Measurements from ENCODE around the gene PLSCR1. TPM values are rescaled to one million over a fixed set of nuclear protein-coding genes. Genes with fewer than 3 reads are reported as not detected.

PLSCR1 gene
- polyA plus RNA-seq, 1 donor from 2014 or later = 31.1 TPM

- no peak overlapping the region for H3K4me3 Mint-ChIP-seq
- H3K27me3 Mint-ChIP-seq = no peaks in the 10 kb centered on the region
- peaks cover 0 to 4% (median 0%) of the 10 kb centered on the region in 3 donors for H3K9me3 Mint-ChIP-seq
- no peak overlapping the region for H3K27ac Mint-ChIP-seq
- H3K36me3 Mint-ChIP-seq = no peaks in the 10 kb centered on the region
- H3K4me1 Mint-ChIP-seq = no peaks in the 10 kb centered on the region
Observed at GRCh38 chr3:146559388-146559787, 15.0 kb upstream of the PLSCR1 start.

DNA sequence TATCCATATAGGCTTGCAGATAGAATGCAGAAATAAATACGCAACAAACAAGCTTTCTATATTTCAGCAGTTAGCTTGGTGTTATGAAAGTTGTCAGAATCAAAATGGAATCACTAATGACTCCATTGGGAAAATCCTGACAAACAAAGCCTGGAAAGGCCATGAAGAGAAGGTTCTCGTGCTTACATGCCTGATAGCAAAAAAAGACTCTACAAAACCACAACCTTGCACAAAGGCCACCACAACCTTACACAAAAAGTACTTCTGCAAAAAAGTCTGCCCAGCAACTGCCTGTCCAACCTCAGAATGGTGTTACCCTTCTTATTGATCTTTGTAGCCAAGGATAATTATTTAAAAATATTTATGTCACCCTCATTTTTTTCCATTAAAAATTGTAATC is 14.4 kb upstream of the PLSCR1 start:
- H3K36me3 Mint-ChIP-seq = no peaks in the 10 kb centered on the region
- no peaks in the 10 kb centered on the region for H3K27me3 Mint-ChIP-seq
- peaks cover 0 to 2% (median 0%) of the 10 kb centered on the region in 3 donors for H3K4me1 Mint-ChIP-seq
- no peak overlapping the region for H3K4me3 Mint-ChIP-seq
- H3K27ac Mint-ChIP-seq = no peak overlapping the region
- peaks cover 0 to 4% (median 0%) of the 10 kb centered on the region in 3 donors for H3K9me3 Mint-ChIP-seq

DNA sequence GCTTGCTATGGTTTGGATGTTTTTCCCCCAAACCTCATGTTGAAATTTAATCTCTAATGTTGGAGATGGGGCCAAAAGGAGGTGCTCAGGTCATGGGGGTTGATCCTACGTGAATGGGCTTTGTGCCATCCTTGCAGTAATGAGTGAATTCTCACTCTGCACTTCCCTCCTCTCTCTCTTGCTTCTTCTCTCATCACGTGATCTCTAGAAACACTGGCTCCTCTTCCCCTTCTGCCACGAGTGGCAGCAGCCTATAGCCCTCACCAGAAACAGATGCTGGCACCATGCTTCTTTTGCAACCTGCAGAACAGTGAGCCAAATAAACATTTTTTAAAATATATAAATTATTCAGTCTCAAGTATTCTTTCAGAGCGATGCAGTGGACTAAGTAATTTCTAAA is 13.3 kb upstream of the PLSCR1 start:
- H3K36me3 Mint-ChIP-seq = no peaks in the 10 kb centered on the region

GRCh38 chr3:146555311-146555710 is 10.9 kb upstream of the PLSCR1 start:
- Mint-ChIP-seq H3K4me1 (peaks cover under 1 to 5% (median 4%) of the 10 kb centered on the region in 3 donors), H3K27ac (no peak overlapping the region), H3K36me3 (no peaks in the 10 kb centered on the region), H3K9me3 (no peaks in the 10 kb centered on the region), H3K27me3 (no peaks in the 10 kb centered on the region), H3K4me3 (no peak overlapping the region)

More for the DNA sequence above, 13.3 kb upstream of the PLSCR1 start:
- Mint-ChIP-seq H3K27ac (no peak overlapping the region), H3K27me3 (no peaks in the 10 kb centered on the region), H3K9me3 (peaks cover 0 to 1% (median 0%) of the 10 kb centered on the region in 3 donors), H3K4me3 (no peak overlapping the region), H3K4me1 (peaks cover 0 to 2% (median 0%) of the 10 kb centered on the region in 3 donors)

DNA sequence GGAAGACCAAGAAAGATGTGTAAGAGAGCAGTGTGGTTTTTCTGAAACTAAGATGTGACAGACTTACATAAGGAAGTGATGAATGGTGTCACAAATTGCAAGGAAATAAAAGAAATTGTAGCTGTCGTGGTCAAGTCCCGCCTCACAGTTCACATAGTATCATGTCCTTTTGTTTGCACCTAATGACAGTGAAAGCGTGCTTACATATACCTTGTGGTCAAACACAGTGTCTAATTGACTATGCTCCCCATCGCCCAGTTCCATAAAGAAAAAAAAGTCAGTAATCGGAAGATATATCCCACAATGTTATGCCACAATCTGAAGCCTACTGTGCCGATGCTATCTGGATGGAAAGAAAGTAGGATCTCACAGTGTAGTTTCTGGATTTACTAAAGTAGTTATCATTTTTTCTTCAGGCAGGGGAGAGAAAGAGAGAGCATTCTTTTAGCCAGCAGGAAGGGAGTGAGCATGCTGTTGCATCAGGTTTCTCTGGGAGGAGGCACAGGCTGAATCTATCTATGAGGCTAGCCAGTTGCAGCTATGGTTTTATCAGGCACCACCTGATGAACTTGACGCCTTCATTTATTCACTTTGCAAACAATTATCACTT is 9.8 kb upstream of the PLSCR1 start:
- Mint-ChIP-seq H3K36me3 (no peaks in the 10 kb centered on the region), H3K9me3 (no peaks in the 10 kb centered on the region), H3K4me3 (no peak overlapping the region), H3K4me1 (peaks cover 2 to 12% (median 8%) of the 10 kb centered on the region in 3 donors), H3K27me3 (no peaks in the 10 kb centered on the region), H3K27ac (peak overlapping the region in 1 of 3 donors; percentile 41)

DNA sequence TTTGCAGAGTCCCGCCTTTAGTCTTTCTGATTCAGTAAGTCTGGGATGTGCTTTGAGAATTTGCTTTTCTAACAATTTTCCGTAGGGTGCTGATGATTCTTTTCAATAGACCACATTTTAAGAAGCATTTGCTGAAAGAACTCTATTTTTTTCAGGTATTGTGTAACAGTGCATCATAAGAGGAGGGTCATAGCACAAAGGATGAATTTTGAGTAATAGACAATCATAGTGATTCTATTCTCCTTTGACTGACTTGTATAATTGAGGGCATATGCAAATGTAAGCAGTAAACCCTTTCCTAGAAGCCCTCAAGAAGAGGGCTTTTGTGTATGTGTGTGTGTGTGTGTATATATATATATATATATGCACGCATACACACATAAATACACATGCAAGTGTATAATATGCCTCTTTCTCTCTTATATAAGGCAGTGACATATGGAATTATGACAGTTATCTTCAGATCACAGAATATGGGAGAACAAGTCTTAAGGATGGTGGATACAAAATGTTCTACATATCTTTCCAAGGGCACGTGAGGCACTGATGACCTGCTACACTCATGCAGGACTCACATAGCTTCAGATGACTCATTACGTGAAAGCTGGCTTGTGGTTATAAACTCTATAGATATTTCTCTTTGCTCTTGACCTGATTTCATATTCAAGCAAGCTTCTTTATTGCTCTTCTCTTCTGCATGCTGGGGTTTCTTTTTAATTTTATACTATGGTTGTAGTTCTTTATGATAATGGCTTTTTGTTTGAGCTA is 6.5 kb upstream of the PLSCR1 start:
- Mint-ChIP-seq H3K9me3 (no peaks in the 10 kb centered on the region), H3K4me1 (peaks cover 8 to 25% (median 15%) of the 10 kb centered on the region in 3 donors), H3K27me3 (no peaks in the 10 kb centered on the region), H3K4me3 (no peak overlapping the region), H3K27ac (no peak overlapping the region), H3K36me3 (no peaks in the 10 kb centered on the region)

DNA sequence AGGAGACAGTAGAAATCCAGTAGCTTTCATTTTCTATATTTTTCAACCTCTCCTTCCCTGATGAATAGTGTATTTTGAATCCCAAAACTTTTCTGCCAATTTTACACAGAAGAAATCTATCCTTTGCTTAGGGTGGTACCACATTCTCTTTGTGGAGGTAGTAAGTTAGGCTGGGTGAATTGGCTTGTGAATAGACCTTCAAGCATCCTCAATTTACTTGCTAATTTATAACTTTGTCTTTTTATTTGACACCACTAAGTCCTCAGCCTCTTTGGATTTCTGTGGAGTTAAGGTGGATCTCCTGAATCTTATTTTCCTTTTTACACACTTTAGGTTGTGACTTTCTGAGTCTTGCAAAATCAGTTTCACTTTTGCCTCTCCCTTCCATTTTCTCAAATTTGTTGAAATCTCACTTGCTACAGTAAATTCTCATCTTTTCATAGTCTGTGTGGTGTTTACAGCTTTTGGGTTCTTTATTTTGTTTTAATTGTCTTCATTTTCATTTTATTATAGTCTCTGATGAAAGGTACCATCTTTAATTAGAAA is 5.7 kb upstream of the PLSCR1 start:
- Mint-ChIP-seq H3K4me3 (peak overlapping the region in 1 of 4 donors; percentile 52), H3K27me3 (no peaks in the 10 kb centered on the region)

DNA sequence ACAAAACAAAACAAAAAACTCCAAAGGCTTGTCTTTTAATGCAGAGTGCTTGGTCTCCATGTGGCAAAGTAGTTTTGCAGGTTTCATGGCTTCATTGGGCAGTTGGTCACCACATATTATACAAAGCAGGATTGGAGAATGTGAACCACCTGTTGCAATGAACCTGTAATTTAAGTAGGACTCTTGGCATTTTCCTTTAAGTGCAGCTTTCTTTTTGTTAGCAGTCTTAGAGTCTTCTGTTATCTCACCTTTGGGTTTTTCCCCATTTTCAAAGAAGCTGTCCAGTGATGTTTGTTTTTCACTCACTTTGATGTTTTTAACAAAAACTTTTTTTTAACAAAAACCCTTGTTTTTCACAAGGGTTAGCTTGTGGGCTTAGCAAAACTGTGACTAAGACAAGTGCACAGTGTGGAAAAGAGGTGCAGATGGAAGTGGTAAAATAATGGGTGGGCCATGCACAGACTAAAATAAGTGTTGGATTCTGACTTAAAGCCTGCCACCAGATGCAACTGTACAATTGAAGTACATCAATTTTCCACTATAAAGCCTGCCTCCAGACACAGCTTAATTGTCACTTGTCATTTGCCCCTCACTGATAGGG is 2.9 kb upstream of the PLSCR1 start:
- H3K4me3 Mint-ChIP-seq = peak overlapping the region in 1 of 4 donors; percentile 98
- H3K27me3 Mint-ChIP-seq = no peaks in the 10 kb centered on the region
- H3K9me3 Mint-ChIP-seq = no peaks in the 10 kb centered on the region
- H3K4me1 Mint-ChIP-seq = peaks cover 12 to 37% (median 32%) of the 10 kb centered on the region in 3 donors
- H3K36me3 Mint-ChIP-seq = no peaks in the 10 kb centered on the region
- H3K27ac Mint-ChIP-seq = peak overlapping the region in 2 of 3 donors; percentile 23 to 68

More for the DNA sequence above, 5.7 kb upstream of the PLSCR1 start:
- Mint-ChIP-seq H3K36me3 (no peaks in the 10 kb centered on the region), H3K9me3 (no peaks in the 10 kb centered on the region), H3K27ac (no peak overlapping the region), H3K4me1 (peaks cover 8 to 27% (median 15%) of the 10 kb centered on the region in 3 donors)

DNA sequence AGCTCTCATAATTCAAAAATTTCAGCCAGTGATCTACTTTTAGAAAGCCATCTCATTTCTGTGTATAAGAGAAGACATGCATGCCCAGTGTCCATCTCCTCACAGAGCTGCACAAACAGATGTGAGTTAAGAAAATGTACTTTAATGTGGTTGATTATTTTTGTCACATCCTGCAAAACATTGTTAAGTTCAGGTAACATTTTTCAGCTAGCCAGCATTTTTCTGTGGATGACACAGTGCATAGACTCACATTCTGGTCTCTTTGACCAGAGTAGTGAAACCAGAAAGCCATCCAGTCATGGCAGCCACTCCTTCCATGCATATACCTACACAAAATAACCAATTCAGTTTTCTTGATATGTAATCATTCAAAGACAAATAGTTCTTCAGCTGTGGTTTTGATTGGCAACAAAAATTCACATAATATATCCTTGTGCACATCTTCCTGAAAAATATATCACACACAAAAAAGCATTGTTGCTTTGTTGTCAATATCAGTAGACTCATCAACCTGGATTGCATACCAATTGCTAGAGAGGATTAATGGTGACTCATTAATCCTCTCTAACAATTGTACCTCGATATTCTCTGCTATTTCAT is 2.1 kb upstream of the PLSCR1 start:
- no peaks in the 10 kb centered on the region for H3K36me3 Mint-ChIP-seq
- peak overlapping the region in 2 of 3 donors; percentile 23 to 68 for H3K27ac Mint-ChIP-seq
- H3K9me3 Mint-ChIP-seq = no peaks in the 10 kb centered on the region
- no peaks in the 10 kb centered on the region for H3K27me3 Mint-ChIP-seq
- H3K4me1 Mint-ChIP-seq = peaks cover 21 to 46% (median 41%) of the 10 kb centered on the region in 3 donors
- peak overlapping the region in 1 of 4 donors; percentile 98 for H3K4me3 Mint-ChIP-seq

DNA sequence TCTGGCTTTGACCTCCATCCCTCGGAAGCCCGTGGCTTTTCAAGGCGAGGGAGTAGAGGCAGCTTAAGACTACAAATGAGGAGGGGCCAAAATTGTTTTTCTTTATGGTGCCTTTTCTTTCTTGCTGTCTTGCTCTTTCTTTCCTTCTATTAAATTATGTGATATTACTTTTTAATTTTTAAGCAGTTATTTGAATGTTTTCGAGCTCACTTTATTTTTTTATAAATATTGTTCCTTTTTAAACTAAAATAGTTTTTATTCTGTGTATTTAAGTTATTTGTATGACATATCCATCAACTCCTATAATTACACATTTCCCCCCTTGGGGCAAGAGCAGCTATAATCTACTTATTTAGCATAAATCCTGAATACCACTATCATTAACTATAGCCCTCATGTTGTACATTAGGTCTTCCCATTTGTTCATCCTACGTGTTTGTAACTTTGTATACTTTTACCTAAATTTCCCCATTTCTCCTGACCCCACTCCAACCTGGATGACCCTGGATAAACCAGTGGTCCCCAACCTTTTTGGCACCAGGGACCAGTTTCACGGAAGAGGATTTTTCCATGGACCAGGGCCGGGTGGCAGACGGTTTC is 622 bp upstream of the PLSCR1 start:
- Mint-ChIP-seq H3K4me3 (peak overlapping the region; percentile 92 to 98 (median 98)), H3K9me3 (no peaks in the 10 kb centered on the region), H3K27ac (peak overlapping the region; percentile 87 to 92 (median 90)), H3K27me3 (no peaks in the 10 kb centered on the region), H3K36me3 (no peaks in the 10 kb centered on the region), H3K4me1 (peaks cover 33 to 51% (median 46%) of the 10 kb centered on the region in 3 donors)

DNA sequence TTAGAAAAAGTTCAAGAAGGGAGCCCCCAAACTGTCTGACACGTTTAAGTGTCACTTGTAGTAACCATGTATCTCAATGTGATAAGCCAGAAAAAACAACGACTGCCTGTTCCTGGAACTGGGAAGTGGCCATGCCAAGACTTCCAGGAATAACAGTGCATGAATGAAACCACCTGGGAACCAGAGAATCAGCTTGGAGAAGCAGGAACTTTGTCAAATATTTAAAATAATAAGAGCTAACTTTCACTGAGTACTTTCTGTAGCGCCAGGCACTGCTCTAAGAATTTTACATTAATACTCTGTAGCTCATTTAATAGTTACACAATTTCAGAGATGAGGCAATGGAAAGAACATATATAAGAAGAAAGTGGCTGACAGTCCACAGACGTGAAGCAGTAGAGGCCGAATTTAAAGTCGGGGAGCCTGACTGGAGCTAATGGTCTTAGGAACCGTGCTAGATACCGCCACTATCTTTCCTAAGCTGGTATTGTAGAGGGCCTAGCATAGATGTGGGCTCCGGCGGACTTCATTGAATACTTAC is 876 bp downstream of the PLSCR1 start:
- H3K27ac Mint-ChIP-seq = peak overlapping the region; percentile 7 to 90 (median 38)
- no peaks in the 10 kb centered on the region for H3K9me3 Mint-ChIP-seq
- peaks cover 3% of the 10 kb centered on the region for H3K36me3 Mint-ChIP-seq
- no peaks in the 10 kb centered on the region for H3K27me3 Mint-ChIP-seq
- H3K4me3 Mint-ChIP-seq = peak overlapping the region; percentile 92 to 98 (median 98)
- H3K4me1 Mint-ChIP-seq = peaks cover 35 to 54% (median 50%) of the 10 kb centered on the region in 3 donors

DNA sequence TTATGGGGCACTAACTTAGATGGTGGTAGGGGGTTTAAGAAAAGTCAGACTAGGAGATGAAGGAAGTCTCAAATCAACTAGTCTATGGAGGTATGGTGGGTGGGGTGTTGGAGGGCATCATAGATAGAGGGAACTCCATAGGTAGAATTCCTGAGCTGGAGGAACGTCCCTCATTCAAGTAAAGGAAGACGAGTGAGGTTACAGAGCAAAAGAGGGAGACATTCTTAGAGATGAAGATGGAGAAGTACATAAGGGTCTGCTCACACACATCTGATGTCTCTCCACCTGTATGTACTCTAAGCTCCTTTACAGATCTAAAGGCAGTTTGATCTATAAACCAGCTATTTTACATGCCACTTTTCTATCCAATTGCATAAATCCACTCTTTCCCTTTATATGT is 1.4 kb downstream of the PLSCR1 start:
- H3K4me3 Mint-ChIP-seq = peak overlapping the region; percentile 92 to 98 (median 98)
- peaks cover 3% of the 10 kb centered on the region for H3K36me3 Mint-ChIP-seq
- H3K4me1 Mint-ChIP-seq = peaks cover 35 to 54% (median 50%) of the 10 kb centered on the region in 3 donors
- peak overlapping the region; percentile 7 to 38 (median 25) for H3K27ac Mint-ChIP-seq
- H3K27me3 Mint-ChIP-seq = no peaks in the 10 kb centered on the region
- no peaks in the 10 kb centered on the region for H3K9me3 Mint-ChIP-seq

- H3K36me3 Mint-ChIP-seq = peaks cover 5% of the 10 kb centered on the region
- peak overlapping the region in 2 of 3 donors; percentile 3 to 18 for H3K27ac Mint-ChIP-seq
- no peaks in the 10 kb centered on the region for H3K9me3 Mint-ChIP-seq
- peaks cover 36 to 57% (median 50%) of the 10 kb centered on the region in 3 donors for H3K4me1 Mint-ChIP-seq
- peak overlapping the region in 3 of 4 donors; percentile 38 to 74 (median 70) for H3K4me3 Mint-ChIP-seq
- H3K27me3 Mint-ChIP-seq = no peaks in the 10 kb centered on the region
Observed at GRCh38 chr3:146542179-146542578, 2.2 kb downstream of the PLSCR1 start.

DNA sequence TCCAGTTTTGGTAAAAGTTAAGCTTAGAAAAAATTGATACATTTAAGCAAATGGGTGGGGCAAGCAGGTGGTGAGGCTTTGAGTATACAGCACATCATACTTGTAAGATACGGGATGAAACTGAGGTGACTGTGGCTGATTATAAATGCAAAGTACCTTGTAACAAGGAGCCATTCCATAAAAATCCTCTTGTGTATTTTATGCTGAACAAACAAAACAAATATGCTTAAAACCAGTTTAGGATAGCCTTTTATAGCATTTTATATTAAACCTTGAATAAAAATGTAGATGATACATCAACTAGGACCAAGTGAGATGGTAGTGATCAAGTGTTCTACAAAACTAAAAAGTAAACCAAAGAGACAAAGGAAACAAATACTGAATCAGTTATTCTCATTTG is 3.4 kb downstream of the PLSCR1 start:
- Mint-ChIP-seq H3K4me1 (peaks cover 34 to 52% (median 42%) of the 10 kb centered on the region in 3 donors), H3K27ac (peak overlapping the region in 1 of 3 donors; percentile 65), H3K36me3 (peaks cover 8% of the 10 kb centered on the region), H3K9me3 (no peaks in the 10 kb centered on the region), H3K4me3 (peak overlapping the region in 2 of 4 donors; percentile 34 to 60), H3K27me3 (no peaks in the 10 kb centered on the region)
